ENCODE results near the gene KIF22.

Gene KIF22

GRCh38 chr16:29808219-29808900 is 17.8 kb downstream of the KIF22 start:
- Histone ChIP-seq H3K4me3 (ENCODE audit: insufficient read depth, low read depth, low read length, poor library complexity, severe bottlenecking) (peak overlapping the region; percentile 75), H3K27ac (ENCODE audit: insufficient read depth, low read length, poor library complexity, severe bottlenecking) (peak overlapping the region; percentile 85), H3K9me3 (ENCODE audit: control insufficient read depth, low read length) (no peaks in the 10 kb centered on the region), H3K27me3 (replicated peaks; ENCODE audit: control insufficient read depth, insufficient read depth, low read length, poor library complexity, severe bottlenecking) (no peaks in the 10 kb centered on the region), H3K4me1 (ENCODE audit: control insufficient read depth, insufficient read depth, low read length, poor library complexity, severe bottlenecking) (peaks cover 56% of the 10 kb centered on the region), H3K36me3 (ENCODE audit: control insufficient read depth, insufficient read depth, low read length) (peaks cover 7% of the 10 kb centered on the region)
- DNase-seq = no peak

- Histone ChIP-seq H3K36me3 (ENCODE audit: control insufficient read depth, insufficient read depth, low read length) (peaks cover 7% of the 10 kb centered on the region), H3K9me3 (ENCODE audit: control insufficient read depth, low read length) (no peaks in the 10 kb centered on the region), H3K4me1 (ENCODE audit: control insufficient read depth, insufficient read depth, low read length, poor library complexity, severe bottlenecking) (peaks cover 59% of the 10 kb centered on the region), H3K27me3 (replicated peaks; ENCODE audit: control insufficient read depth, insufficient read depth, low read length, poor library complexity, severe bottlenecking) (no peaks in the 10 kb centered on the region), H3K4me3 (ENCODE audit: insufficient read depth, low read depth, low read length, poor library complexity, severe bottlenecking) (peak overlapping the region; percentile 75), H3K27ac (ENCODE audit: insufficient read depth, low read length, poor library complexity, severe bottlenecking) (peak overlapping the region; percentile 85)
- DNase-seq = no peak
Measured at GRCh38 chr16:29809031-29809747, 18.6 kb downstream of the KIF22 start.

GRCh38 chr16:29809850-29810698 is 19.5 kb downstream of the KIF22 start:
- peak overlapping the region; percentile 75 for H3K4me3 ChIP-seq (ENCODE audit: insufficient read depth, low read depth, low read length, poor library complexity, severe bottlenecking)
- peak in 1 of 3 donors; percentile 25 for DNase-seq
- H3K27me3 ChIP-seq (replicated peaks; ENCODE audit: control insufficient read depth, insufficient read depth, low read length, poor library complexity, severe bottlenecking) = no peaks in the 10 kb centered on the region
- peaks cover 59% of the 10 kb centered on the region for H3K4me1 ChIP-seq (ENCODE audit: control insufficient read depth, insufficient read depth, low read length, poor library complexity, severe bottlenecking)
- peaks cover 7% of the 10 kb centered on the region for H3K36me3 ChIP-seq (ENCODE audit: control insufficient read depth, insufficient read depth, low read length)
- peak overlapping the region; percentile 85 for H3K27ac ChIP-seq (ENCODE audit: insufficient read depth, low read length, poor library complexity, severe bottlenecking)
- no peaks in the 10 kb centered on the region for H3K9me3 ChIP-seq (ENCODE audit: control insufficient read depth, low read length)

- Histone ChIP-seq H3K27ac (ENCODE audit: insufficient read depth, low read length, poor library complexity, severe bottlenecking) (peak overlapping the region; percentile 85), H3K4me1 (ENCODE audit: control insufficient read depth, insufficient read depth, low read length, poor library complexity, severe bottlenecking) (peaks cover 63% of the 10 kb centered on the region), H3K27me3 (replicated peaks; ENCODE audit: control insufficient read depth, insufficient read depth, low read length, poor library complexity, severe bottlenecking) (no peaks in the 10 kb centered on the region), H3K4me3 (ENCODE audit: insufficient read depth, low read depth, low read length, poor library complexity, severe bottlenecking) (peak overlapping the region; percentile 75), H3K9me3 (ENCODE audit: control insufficient read depth, low read length) (no peaks in the 10 kb centered on the region), H3K36me3 (ENCODE audit: control insufficient read depth, insufficient read depth, low read length) (peaks cover 7% of the 10 kb centered on the region)
- no peak for DNase-seq
Measured at GRCh38 chr16:29810699-29811169, 20.2 kb downstream of the KIF22 start.

GRCh38 chr16:29811170-29811895 is 20.8 kb downstream of the KIF22 start:
- Histone ChIP-seq H3K27ac (ENCODE audit: insufficient read depth, low read length, poor library complexity, severe bottlenecking) (peak overlapping the region; percentile 85), H3K36me3 (ENCODE audit: control insufficient read depth, insufficient read depth, low read length) (peaks cover 7% of the 10 kb centered on the region), H3K27me3 (replicated peaks; ENCODE audit: control insufficient read depth, insufficient read depth, low read length, poor library complexity, severe bottlenecking) (no peaks in the 10 kb centered on the region), H3K4me1 (ENCODE audit: control insufficient read depth, insufficient read depth, low read length, poor library complexity, severe bottlenecking) (peaks cover 63% of the 10 kb centered on the region), H3K9me3 (ENCODE audit: control insufficient read depth, low read length) (no peaks in the 10 kb centered on the region), H3K4me3 (ENCODE audit: insufficient read depth, low read depth, low read length, poor library complexity, severe bottlenecking) (peak overlapping the region; percentile 75)
- DNase-seq = peak; percentile 60 to 70 (median 62)

GRCh38 chr16:29811896-29812665 is 21.5 kb downstream of the KIF22 start, which contains the start of gene PRRT2:
Gene PRRT2 (plus strand): TSS chr16:29812193. CDS start chr16:29813055, 862 bp downstream.
- Histone ChIP-seq H3K4me1 (ENCODE audit: control insufficient read depth, insufficient read depth, low read length, poor library complexity, severe bottlenecking) (peaks cover 64% of the 10 kb centered on the region), H3K27ac (ENCODE audit: insufficient read depth, low read length, poor library complexity, severe bottlenecking) (peak within 1 kb of the TSS; percentile 85), H3K9me3 (ENCODE audit: control insufficient read depth, low read length) (no peaks in the 10 kb centered on the region), H3K4me3 (ENCODE audit: insufficient read depth, low read depth, low read length, poor library complexity, severe bottlenecking) (peak within 1 kb of the TSS; percentile 75), H3K36me3 (ENCODE audit: control insufficient read depth, insufficient read depth, low read length) (peaks cover 7% of the 10 kb centered on the region), H3K27me3 (replicated peaks; ENCODE audit: control insufficient read depth, insufficient read depth, low read length, poor library complexity, severe bottlenecking) (no peaks in the 10 kb centered on the region)
- DNase-seq = peak in 1 of 3 donors; percentile 51

GRCh38 chr16:29812754-29813643 is 22.4 kb downstream of the KIF22 start:
- Histone ChIP-seq H3K27ac (ENCODE audit: insufficient read depth, low read length, poor library complexity, severe bottlenecking) (no peak overlapping the region), H3K27me3 (replicated peaks; ENCODE audit: control insufficient read depth, insufficient read depth, low read length, poor library complexity, severe bottlenecking) (no peaks in the 10 kb centered on the region), H3K9me3 (ENCODE audit: control insufficient read depth, low read length) (no peaks in the 10 kb centered on the region), H3K4me3 (ENCODE audit: insufficient read depth, low read depth, low read length, poor library complexity, severe bottlenecking) (no peak overlapping the region), H3K4me1 (ENCODE audit: control insufficient read depth, insufficient read depth, low read length, poor library complexity, severe bottlenecking) (peaks cover 62% of the 10 kb centered on the region), H3K36me3 (ENCODE audit: control insufficient read depth, insufficient read depth, low read length) (peaks cover 7% of the 10 kb centered on the region)
- no peak for DNase-seq

GRCh38 chr16:29813644-29814562 is 23.4 kb downstream of the KIF22 start:
- Histone ChIP-seq H3K4me1 (ENCODE audit: control insufficient read depth, insufficient read depth, low read length, poor library complexity, severe bottlenecking) (peaks cover 55% of the 10 kb centered on the region), H3K4me3 (ENCODE audit: insufficient read depth, low read depth, low read length, poor library complexity, severe bottlenecking) (no peak overlapping the region), H3K27me3 (replicated peaks; ENCODE audit: control insufficient read depth, insufficient read depth, low read length, poor library complexity, severe bottlenecking) (no peaks in the 10 kb centered on the region), H3K9me3 (ENCODE audit: control insufficient read depth, low read length) (no peaks in the 10 kb centered on the region), H3K36me3 (ENCODE audit: control insufficient read depth, insufficient read depth, low read length) (peaks cover 11% of the 10 kb centered on the region), H3K27ac (ENCODE audit: insufficient read depth, low read length, poor library complexity, severe bottlenecking) (peak overlapping the region; percentile 84)
- no peak for DNase-seq

Measured in effector memory CD4-positive, alpha-beta T cell (primary cell).